Parathyroid adenoma (tissue), 2 donors: ENCODE measurements around the gene CCDC183.

Experiments used
- H2AFZ ChIP-seq: fragments of 300-600 bp; sonication (generic); one replicate; pipeline ENCODE4 v1.7.0; 2017; ENCODE audit warnings: antibody characterized with exemption, mild to moderate bottlenecking
- H3K27ac ChIP-seq: fragments of 300-600 bp; sonication (generic); one replicate; pipeline ENCODE4 v1.7.0; 2017
- H3K27me3 ChIP-seq: fragments of 300-600 bp; sonication (generic); one replicate; pipeline ENCODE4 v1.7.0; 2017; ENCODE audit warnings: low read length; ENCODE audit not compliant: control insufficient read depth, insufficient read depth
- H3K36me3 ChIP-seq: fragments of 300-600 bp; sonication (generic); one replicate; pipeline ENCODE4 v1.7.0; 2017; ENCODE audit warnings: low read length; ENCODE audit not compliant: control insufficient read depth, insufficient read depth
- H3K4me1 ChIP-seq: fragments of 300-600 bp; sonication (generic); one replicate; pipeline ENCODE4 v1.7.0; 2017; ENCODE audit warnings: control low read depth
- H3K4me2 ChIP-seq: fragments of 300-600 bp; sonication (generic); one replicate; pipeline ENCODE4 v1.7.0; 2017; ENCODE audit warnings: low read length
- H3K4me3 ChIP-seq: fragments of 300-600 bp; sonication (generic); one replicate; pipeline ENCODE4 v1.7.0; 2017; ENCODE audit warnings: low read depth, low read length
- H3K79me2 ChIP-seq: fragments of 300-600 bp; sonication (generic); one replicate; pipeline ENCODE4 v1.7.0; 2017; ENCODE audit warnings: control low read depth
- H3K9ac ChIP-seq: fragments of 300-600 bp; sonication (generic); one replicate; pipeline ENCODE4 v1.7.0; 2017; ENCODE audit warnings: mild to moderate bottlenecking
- H3K9me3 ChIP-seq: fragments of 300-600 bp; sonication (generic); one replicate; pipeline ENCODE4 v1.7.0; 2017; ENCODE audit warnings: low read length; ENCODE audit not compliant: control insufficient read depth
- CTCF ChIP-seq: fragments of 300-600 bp; sonication (generic); IDR thresholded peaks from one replicate; pipeline ENCODE4 v1.7.0; 2017; ENCODE audit warnings: antibody characterized with exemption, mild to moderate bottlenecking
- donor health status: primary hyperparathyroidism.

The CCDC183 gene

DNA sequence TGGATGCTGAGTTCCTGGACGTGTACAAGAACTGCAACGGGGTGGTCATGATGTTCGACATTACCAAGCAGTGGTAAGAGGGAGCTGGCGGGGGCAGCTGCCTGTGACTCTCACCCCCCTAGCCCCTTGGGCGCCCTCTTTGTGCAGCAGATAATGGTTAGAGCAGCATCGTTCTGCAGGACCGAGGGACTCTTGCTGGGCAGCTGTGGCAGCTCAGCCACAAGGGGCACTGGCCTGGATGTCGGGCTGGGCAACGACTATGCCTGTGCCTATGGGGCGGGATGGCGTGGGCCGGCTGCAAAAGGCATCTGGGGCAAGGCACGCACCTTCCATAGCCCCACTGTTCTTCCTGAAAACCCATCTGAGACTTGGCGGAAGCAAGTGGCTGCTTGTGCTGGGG is 33.3 kb downstream of the CCDC183 start:
- Histone ChIP-seq H3K36me3 (no peaks in the 10 kb centered on the region), H3K27ac (no peak overlapping the region)
- TF ChIP-seq CTCF, result no peak

DNA sequence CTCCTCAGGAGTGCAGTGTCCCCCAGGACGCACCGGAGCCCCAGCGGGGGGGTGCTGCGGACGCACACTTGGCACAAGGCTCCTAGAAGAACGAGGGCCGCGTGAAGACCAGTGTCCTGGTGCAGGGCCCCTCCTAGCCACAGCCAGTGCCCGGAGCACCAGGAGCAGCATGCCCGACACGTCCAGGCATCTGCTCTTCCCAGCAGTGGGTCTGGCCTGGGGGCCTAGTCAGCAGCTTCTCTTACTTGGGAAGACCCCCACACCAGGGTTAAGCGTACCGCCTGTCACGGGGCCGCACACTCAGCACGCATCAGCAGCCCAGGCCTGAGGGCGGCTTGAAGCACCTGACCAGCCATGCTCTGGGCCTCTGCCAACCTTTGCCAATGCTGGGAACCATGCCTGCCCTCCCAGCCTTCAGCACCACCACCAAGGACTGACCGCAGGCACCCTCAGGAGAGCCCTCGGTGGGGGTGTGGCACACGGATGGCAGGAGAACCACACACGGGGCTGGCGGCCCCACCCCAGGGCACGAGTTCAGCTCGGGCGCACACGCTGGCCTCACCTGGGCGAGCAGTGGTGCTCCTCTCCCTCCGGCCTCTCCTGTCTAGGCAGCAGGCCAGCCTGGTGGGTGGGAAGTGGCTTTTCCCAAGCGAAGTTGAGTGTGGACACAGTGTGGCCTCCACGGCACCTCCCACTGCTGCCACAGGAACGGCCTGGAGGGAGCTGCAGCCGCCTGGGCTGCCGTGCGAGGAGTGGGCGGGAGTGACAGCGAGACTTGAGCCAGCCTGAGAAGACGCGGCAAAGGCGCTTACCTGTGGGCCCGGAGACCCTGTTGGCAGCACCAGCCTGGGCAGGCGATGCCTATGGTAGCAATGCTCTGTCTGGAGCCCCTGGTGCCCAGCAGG is 34.1 kb downstream of the CCDC183 start:
- H3K27ac ChIP-seq, result no peak overlapping the region
- H3K79me2 ChIP-seq, result no peaks in the 10 kb centered on the region
- no peak overlapping the region for H3K4me3 ChIP-seq
- H2AFZ ChIP-seq, result no peak overlapping the region
- no peaks in the 10 kb centered on the region for H3K27me3 ChIP-seq
- H3K36me3 ChIP-seq, result no peaks in the 10 kb centered on the region
- H3K4me1 ChIP-seq, result no peaks in the 10 kb centered on the region
- H3K9me3 ChIP-seq, result no peaks in the 10 kb centered on the region
- TF ChIP-seq CTCF, result no peak
- no peak overlapping the region for H3K4me2 ChIP-seq
- H3K9ac ChIP-seq, result no peak overlapping the region

More for the DNA sequence above, 33.3 kb downstream of the CCDC183 start:
- Histone ChIP-seq H3K4me3 (no peak overlapping the region), H3K79me2 (no peaks in the 10 kb centered on the region), H3K9ac (no peak overlapping the region), H3K9me3 (no peaks in the 10 kb centered on the region), H2AFZ (no peak overlapping the region), H3K4me1 (no peaks in the 10 kb centered on the region), H3K4me2 (no peak overlapping the region), H3K27me3 (no peaks in the 10 kb centered on the region)

- Histone ChIP-seq H3K4me2 (no peak overlapping the region), H3K9me3 (no peaks in the 10 kb centered on the region), H3K27me3 (no peaks in the 10 kb centered on the region), H3K79me2 (no peaks in the 10 kb centered on the region), H2AFZ (no peak overlapping the region), H3K36me3 (no peaks in the 10 kb centered on the region), H3K27ac (no peak overlapping the region), H3K4me1 (no peaks in the 10 kb centered on the region), H3K4me3 (no peak overlapping the region), H3K9ac (no peak overlapping the region)
- no peak for TF ChIP-seq CTCF
Observed at GRCh38 chr9:136831002-136831719, 35.0 kb downstream of the CCDC183 start.

- no peak overlapping the region for H3K4me2 ChIP-seq
- H3K27me3 ChIP-seq, result no peaks in the 10 kb centered on the region
- H2AFZ ChIP-seq, result no peak overlapping the region
- H3K4me3 ChIP-seq, result no peak overlapping the region
- H3K79me2 ChIP-seq, result no peaks in the 10 kb centered on the region
- TF ChIP-seq CTCF, result no peak
- no peaks in the 10 kb centered on the region for H3K9me3 ChIP-seq
- H3K27ac ChIP-seq, result no peak overlapping the region
- no peaks in the 10 kb centered on the region for H3K36me3 ChIP-seq
- no peaks in the 10 kb centered on the region for H3K4me1 ChIP-seq
- H3K9ac ChIP-seq, result no peak overlapping the region
Observed at GRCh38 chr9:136831720-136832104, 35.6 kb downstream of the CCDC183 start.
